HG02610 (cell line): Measurements from ENCODE around the gene MACROD2.
"Not testable (repeated sequence)": the region's sequence is repeated elsewhere in the genome, so short reads cannot be mapped to it uniquely, and the experiment has no call there.

Experiments used
- ATAC-seq: cut with Tn5 transposase; IDR thresholded peaks from one replicate; pipeline ENCODE4 v1.9.1; 2021; ENCODE audit warnings: mild to moderate bottlenecking, moderate library complexity; ENCODE audit not compliant: unreplicated experiment

MACROD2 gene

GRCh38 chr20:16003310-16003709, 2008.0 kb downstream of the MACROD2 start:
- ATAC-seq, result no peak

- no peak for ATAC-seq
Measured at GRCh38 chr20:16004108-16004854, 2009.0 kb downstream of the MACROD2 start.

GRCh38 chr20:16005021-16005914, 2010.0 kb downstream of the MACROD2 start:
- ATAC-seq, result no peak

- ATAC-seq, result no peak
Measured at GRCh38 chr20:16005915-16006493, 2010.7 kb downstream of the MACROD2 start.

GRCh38 chr20:16007164-16007563, 2011.8 kb downstream of the MACROD2 start:
- ATAC-seq, result peak; percentile 92

- no peak for ATAC-seq
Measured at GRCh38 chr20:16007962-16008361, 2012.6 kb downstream of the MACROD2 start.

GRCh38 chr20:16011056-16011455, 2015.7 kb downstream of the MACROD2 start:
- ATAC-seq, result no peak

GRCh38 chr20:16011519-16011918, 2016.2 kb downstream of the MACROD2 start:
- ATAC-seq, result no peak

- ATAC-seq, result not testable (repeated sequence)
Measured at GRCh38 chr20:16012934-16013333, 2017.6 kb downstream of the MACROD2 start.

- ATAC-seq, result no peak
Measured at GRCh38 chr20:16013631-16014030, 2018.3 kb downstream of the MACROD2 start.

GRCh38 chr20:16014436-16014835, 2019.1 kb downstream of the MACROD2 start:
- no peak for ATAC-seq

- ATAC-seq, result no peak
Measured at GRCh38 chr20:16017656-16018055, 2022.3 kb downstream of the MACROD2 start.

- ATAC-seq, result no peak
Measured at GRCh38 chr20:16018881-16019280, 2023.6 kb downstream of the MACROD2 start.

GRCh38 chr20:16020971-16021370, 2025.7 kb downstream of the MACROD2 start:
- no peak for ATAC-seq

- no peak for ATAC-seq
Measured at GRCh38 chr20:16025084-16025483, 2029.8 kb downstream of the MACROD2 start.

- ATAC-seq, result no peak
Measured at GRCh38 chr20:16027686-16028085, 2032.4 kb downstream of the MACROD2 start.

- ATAC-seq, result no peak
Measured at GRCh38 chr20:16028923-16029322, 2033.6 kb downstream of the MACROD2 start.

- no peak for ATAC-seq
Measured at GRCh38 chr20:16030253-16030652, 2034.9 kb downstream of the MACROD2 start.

- ATAC-seq, result no peak
Measured at GRCh38 chr20:16035576-16035975, 2040.3 kb downstream of the MACROD2 start.

GRCh38 chr20:16036331-16036730, 2041.0 kb downstream of the MACROD2 start:
- no peak for ATAC-seq

- ATAC-seq, result no peak
Measured at GRCh38 chr20:16040742-16041141, 2045.4 kb downstream of the MACROD2 start.

- no peak for ATAC-seq
Measured at GRCh38 chr20:16042731-16043130, 2047.4 kb downstream of the MACROD2 start.
